Activated T-cell treated with anti-CD3 and anti-CD28 coated beads, Interleukin-2, amount 50 U/mL, for 24 hours (primary cell): ENCODE measurements around the gene LMX1B.
"Not testable (repeated sequence)": the region's sequence is repeated elsewhere in the genome, so short reads cannot be mapped to it uniquely, and the experiment has no call there.

Experiments used
- DNase-seq: peaks from one replicate; pipeline ENCODE4 v3.0.0-alpha.2; 2020
- H3K27ac Mint-ChIP-seq: 2 replicates; pipeline ENCODE4 v1.8.0; 2020; ENCODE audit warnings: mild to moderate bottlenecking, mixed read lengths
- H3K27me3 Mint-ChIP-seq: 2 replicates; pipeline ENCODE4 v1.8.0; 2020; ENCODE audit warnings: mixed read lengths
- H3K36me3 Mint-ChIP-seq: 2 replicates; pipeline ENCODE4 v1.8.0; 2020; ENCODE audit warnings: low read depth, mixed read lengths
- H3K4me1 Mint-ChIP-seq: 2 replicates; pipeline ENCODE4 v1.8.0; 2020; ENCODE audit warnings: low read depth, mixed read lengths
- H3K4me3 Mint-ChIP-seq: 2 replicates; pipeline ENCODE4 v1.8.0; 2020; ENCODE audit warnings: mild to moderate bottlenecking, moderate library complexity, mixed read lengths
- H3K9me3 Mint-ChIP-seq: 2 replicates; pipeline ENCODE4 v1.8.0; 2020; ENCODE audit warnings: mixed read lengths

The LMX1B gene

DNA sequence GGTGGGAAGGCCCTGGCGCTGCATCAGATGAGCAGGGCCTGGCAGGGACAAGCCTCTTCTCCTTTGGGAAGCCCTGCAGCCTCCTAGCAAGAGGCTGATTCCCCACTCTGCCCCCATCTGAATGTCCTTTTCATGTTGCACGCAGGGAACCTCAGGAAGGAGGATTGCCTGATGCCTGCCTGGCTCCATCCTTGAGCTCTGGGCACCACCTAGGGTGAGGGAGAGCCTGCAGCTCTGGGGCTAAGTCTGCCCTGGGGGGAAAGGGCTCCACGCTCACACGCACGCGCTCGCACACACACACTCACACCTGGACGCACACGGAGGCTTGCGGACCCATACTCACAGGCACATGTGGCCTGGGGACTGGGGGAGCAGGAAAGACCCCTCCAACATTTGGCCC is 86.6 kb downstream of the LMX1B start:
- H3K27ac Mint-ChIP-seq: no peak overlapping the region
- no peak overlapping the region for H3K4me3 Mint-ChIP-seq
- H3K4me1 Mint-ChIP-seq: peaks cover 10% of the 10 kb centered on the region
- H3K27me3 Mint-ChIP-seq: peaks cover 40% of the 10 kb centered on the region
- no peaks in the 10 kb centered on the region for H3K36me3 Mint-ChIP-seq
- no peak for DNase-seq
- H3K9me3 Mint-ChIP-seq: no peaks in the 10 kb centered on the region

DNA sequence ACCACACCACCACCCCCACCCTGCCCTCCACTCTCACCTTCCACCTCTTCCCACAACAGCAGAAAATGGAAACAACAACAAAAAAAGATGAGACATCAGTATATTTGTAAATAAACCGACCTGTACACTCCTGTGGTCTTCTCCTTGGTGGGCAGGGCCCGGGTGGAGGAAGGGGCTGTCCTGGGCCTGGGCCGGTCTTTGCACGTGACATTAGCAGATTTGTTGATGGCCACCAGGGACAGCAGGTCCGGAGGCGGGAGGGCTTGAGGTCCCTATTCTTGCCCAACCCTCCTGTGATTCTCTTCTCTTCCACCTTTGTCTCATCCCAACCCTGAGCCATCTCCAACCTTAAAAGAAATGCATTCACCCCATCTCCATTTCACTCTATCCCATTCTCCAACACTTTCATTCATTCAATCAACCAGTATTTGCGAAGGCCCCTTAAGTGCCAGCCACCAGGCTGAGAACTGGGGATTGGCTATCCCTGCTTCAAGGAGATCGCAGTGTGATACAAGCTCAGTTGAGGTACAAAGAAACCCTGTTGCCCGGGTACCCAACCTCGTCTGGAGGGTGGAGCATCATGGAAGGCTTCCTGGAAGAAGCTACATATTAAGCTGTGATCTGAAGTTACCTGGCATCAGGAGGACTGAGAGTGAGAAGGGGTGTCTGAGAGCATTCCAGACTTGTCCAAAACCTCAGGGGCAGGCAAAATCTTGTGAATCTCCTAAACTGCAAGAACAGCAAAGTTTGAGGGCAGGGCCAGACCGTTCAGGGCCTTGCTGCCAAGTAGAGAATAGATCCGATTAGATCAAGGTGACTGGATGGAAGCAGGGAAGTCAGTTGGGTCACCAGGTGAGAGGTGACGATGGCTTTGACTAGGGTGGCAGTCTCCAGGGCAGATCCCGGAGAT is 87.4 kb downstream of the LMX1B start:
- Mint-ChIP-seq H3K27me3 (peaks cover 42% of the 10 kb centered on the region), H3K36me3 (no peaks in the 10 kb centered on the region), H3K27ac (no peak overlapping the region), H3K4me1 (peaks cover 15% of the 10 kb centered on the region), H3K9me3 (no peaks in the 10 kb centered on the region), H3K4me3 (no peak overlapping the region)
- DNase-seq: no peak

DNA sequence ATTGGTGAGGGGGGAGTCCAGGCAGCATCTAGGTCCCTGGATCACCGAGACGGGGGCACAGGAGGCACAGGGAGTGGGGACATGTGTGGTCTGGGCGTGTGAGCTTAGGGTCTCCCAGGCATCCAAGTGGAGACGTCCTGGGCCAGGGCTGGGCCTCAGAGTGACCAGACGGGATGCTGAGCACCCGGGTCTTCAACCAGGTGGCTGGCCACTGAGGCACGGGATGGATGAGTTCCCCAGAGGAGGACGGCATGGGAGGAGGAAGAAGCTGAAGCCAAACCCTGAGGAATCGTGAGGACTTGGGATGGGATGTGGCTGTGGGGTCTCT is 88.0 kb downstream of the LMX1B start:
- no peaks in the 10 kb centered on the region for H3K36me3 Mint-ChIP-seq
- no peaks in the 10 kb centered on the region for H3K9me3 Mint-ChIP-seq
- no peak overlapping the region for H3K27ac Mint-ChIP-seq
- H3K4me1 Mint-ChIP-seq: peaks cover 20% of the 10 kb centered on the region
- no peak overlapping the region for H3K4me3 Mint-ChIP-seq
- DNase-seq: no peak
- peaks cover 42% of the 10 kb centered on the region for H3K27me3 Mint-ChIP-seq

DNA sequence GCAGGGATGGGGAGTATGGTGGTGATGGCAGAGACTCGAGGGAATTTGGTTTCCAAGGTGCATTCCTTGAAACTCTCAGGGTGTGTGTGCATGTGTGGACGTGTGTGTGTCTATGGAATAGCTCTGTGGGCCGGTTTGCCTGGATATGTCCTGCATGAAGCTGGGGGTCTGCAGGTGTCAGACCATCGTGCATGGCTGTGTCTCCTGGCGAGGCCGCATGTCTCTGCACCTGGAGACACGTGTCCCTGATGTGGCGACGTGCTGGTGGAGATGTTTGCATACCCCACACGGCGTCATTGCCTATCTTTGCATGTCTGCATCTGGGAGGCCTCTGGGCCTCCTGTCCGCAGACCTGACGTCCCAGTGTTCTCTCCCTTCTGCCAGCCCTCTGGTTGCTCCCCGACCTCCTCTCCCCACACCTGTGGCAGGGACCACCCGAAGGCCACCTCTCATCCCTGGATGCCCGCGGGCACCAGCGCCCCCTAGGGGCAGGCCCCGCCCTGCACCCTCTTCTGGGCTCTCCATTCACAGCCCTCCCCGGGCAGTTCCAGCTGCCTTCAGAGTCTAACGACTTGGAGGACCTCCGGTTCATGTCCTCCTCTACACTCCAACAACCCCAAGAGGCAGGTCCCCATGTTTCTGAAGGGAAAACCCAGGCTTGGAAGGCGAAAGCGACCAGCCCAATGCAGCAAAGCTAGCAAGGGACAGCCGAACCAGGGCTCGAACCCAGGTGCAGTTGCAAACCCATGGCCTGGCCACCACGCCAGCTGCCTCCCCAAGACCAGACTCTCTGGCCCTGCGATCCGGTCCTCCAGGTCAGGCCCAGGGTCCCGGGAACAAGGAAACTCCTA is 88.6 kb downstream of the LMX1B start:
- H3K27ac Mint-ChIP-seq: no peak overlapping the region
- peaks cover 20% of the 10 kb centered on the region for H3K4me1 Mint-ChIP-seq
- peaks cover 42% of the 10 kb centered on the region for H3K27me3 Mint-ChIP-seq
- no peak overlapping the region for H3K4me3 Mint-ChIP-seq
- DNase-seq: peak; percentile 60
- no peaks in the 10 kb centered on the region for H3K9me3 Mint-ChIP-seq
- H3K36me3 Mint-ChIP-seq: no peaks in the 10 kb centered on the region

GRCh38 chr9:126703002-126703865 is 89.5 kb downstream of the LMX1B start:
- H3K36me3 Mint-ChIP-seq: no peaks in the 10 kb centered on the region
- H3K4me1 Mint-ChIP-seq: peaks cover 20% of the 10 kb centered on the region
- no peaks in the 10 kb centered on the region for H3K9me3 Mint-ChIP-seq
- H3K27me3 Mint-ChIP-seq: peaks cover 42% of the 10 kb centered on the region
- H3K4me3 Mint-ChIP-seq: no peak overlapping the region
- peak; percentile 16 for DNase-seq
- no peak overlapping the region for H3K27ac Mint-ChIP-seq

- Mint-ChIP-seq H3K27ac (no peak overlapping the region), H3K4me3 (no peak overlapping the region), H3K27me3 (peaks cover 42% of the 10 kb centered on the region), H3K9me3 (no peaks in the 10 kb centered on the region), H3K4me1 (peaks cover 20% of the 10 kb centered on the region), H3K36me3 (no peaks in the 10 kb centered on the region)
- no peak for DNase-seq
Measured at GRCh38 chr9:126703866-126704156, 90.1 kb downstream of the LMX1B start.

DNA sequence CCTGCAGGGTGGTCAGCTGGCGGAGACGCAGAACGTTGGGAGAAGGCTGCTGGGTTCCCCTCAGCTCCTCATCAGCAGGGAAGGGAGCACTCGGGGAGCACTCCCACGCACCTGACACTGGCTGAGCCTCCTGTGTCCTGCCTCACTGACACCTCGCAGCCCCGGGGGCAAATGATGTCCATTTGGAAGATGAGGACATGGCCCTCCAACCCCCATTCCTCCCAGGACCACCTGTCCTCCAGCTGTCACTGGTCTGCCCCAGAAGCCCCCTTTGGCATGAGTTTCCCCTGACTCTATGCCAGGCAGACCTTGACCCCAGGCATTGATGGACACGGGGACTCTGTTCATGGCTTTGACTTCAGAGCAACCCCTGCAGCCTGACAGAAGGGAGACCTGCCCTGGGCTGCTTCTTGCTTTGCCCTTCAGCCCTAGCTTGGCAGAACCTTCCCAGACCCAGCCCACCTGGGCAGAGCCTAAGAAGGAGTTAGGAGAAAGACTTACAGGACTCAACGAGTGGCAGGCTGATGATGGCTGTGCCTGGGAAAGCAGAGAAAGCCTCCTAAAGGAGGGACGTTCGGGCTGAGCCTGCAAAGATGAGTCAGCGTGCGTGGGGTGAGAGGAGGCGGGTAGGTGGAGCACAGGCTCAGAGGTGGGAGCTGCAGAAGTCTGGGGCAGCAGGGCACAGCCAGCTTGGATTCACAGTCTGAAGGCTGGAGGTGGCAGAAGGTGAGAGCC is 90.6 kb downstream of the LMX1B start:
- Mint-ChIP-seq H3K4me3 (no peak overlapping the region), H3K27ac (no peak overlapping the region), H3K9me3 (no peaks in the 10 kb centered on the region), H3K36me3 (no peaks in the 10 kb centered on the region), H3K27me3 (peaks cover 42% of the 10 kb centered on the region), H3K4me1 (peaks cover 20% of the 10 kb centered on the region)
- DNase-seq: peak; percentile 54

GRCh38 chr9:126704892-126705766 is 91.4 kb downstream of the LMX1B start:
- DNase-seq: peak; percentile 92
- peak overlapping the region; percentile 27 for H3K4me3 Mint-ChIP-seq
- H3K9me3 Mint-ChIP-seq: no peaks in the 10 kb centered on the region
- H3K27me3 Mint-ChIP-seq: peaks cover 42% of the 10 kb centered on the region
- peak overlapping the region; percentile 28 for H3K27ac Mint-ChIP-seq
- H3K4me1 Mint-ChIP-seq: peaks cover 20% of the 10 kb centered on the region
- H3K36me3 Mint-ChIP-seq: no peaks in the 10 kb centered on the region

DNA sequence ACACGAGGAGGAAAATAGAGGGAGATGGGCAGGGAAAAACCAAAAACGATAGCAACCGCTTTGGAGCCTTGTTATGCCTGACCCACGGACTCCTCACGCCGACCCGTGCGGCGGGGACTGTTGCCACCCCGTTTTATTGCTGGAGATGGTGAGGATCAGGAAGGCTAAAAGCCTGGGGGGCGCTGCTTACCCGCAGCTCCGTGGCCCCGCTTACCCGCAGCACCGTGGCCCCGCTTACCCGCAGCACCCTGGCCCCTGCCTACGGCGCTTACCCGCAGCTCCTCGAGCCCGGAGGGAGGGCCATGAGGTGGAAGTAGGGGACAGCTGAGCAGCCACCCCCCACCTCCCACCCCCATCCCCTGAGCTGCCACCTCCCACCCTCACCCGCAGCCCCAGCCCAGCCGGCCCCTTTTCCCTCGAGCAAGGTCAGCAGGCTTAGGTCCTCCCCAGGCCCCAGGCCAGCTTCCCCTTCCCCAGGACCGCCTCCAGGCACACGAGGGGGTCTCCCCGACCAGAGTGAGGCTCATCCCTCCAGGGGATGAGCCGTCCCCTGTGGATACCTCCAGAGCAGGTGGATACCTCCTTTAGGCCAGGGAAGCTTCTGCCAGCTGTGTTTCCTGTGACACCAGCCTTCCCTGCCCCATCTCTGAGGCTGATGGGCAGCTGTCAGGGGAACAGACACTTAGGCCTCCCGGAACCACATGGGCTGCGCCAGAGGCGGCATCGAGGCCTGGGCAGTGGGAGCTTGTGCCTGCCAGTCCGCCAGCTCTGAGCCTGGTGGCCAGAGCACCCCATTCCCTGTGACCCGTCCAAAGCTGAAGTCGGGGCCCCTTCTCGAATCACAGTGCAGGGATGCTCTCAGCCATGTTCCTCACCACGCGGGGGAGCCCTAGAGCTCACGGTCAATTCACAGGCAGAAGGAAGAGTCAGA is 92.3 kb downstream of the LMX1B start:
- H3K27me3 Mint-ChIP-seq: peaks cover 42% of the 10 kb centered on the region
- DNase-seq: peak; percentile 85
- no peak overlapping the region for H3K4me3 Mint-ChIP-seq
- peaks cover 20% of the 10 kb centered on the region for H3K4me1 Mint-ChIP-seq
- H3K36me3 Mint-ChIP-seq: no peaks in the 10 kb centered on the region
- H3K27ac Mint-ChIP-seq: peak overlapping the region; percentile 28
- H3K9me3 Mint-ChIP-seq: no peaks in the 10 kb centered on the region

- H3K27me3 Mint-ChIP-seq: peaks cover 38% of the 10 kb centered on the region
- no peak overlapping the region for H3K4me3 Mint-ChIP-seq
- H3K9me3 Mint-ChIP-seq: no peaks in the 10 kb centered on the region
- H3K36me3 Mint-ChIP-seq: no peaks in the 10 kb centered on the region
- H3K4me1 Mint-ChIP-seq: peaks cover 20% of the 10 kb centered on the region
- no peak for DNase-seq
- no peak overlapping the region for H3K27ac Mint-ChIP-seq
Measured at GRCh38 chr9:126706698-126707053, 92.9 kb downstream of the LMX1B start.

- Mint-ChIP-seq H3K27me3 (peaks cover 34% of the 10 kb centered on the region), H3K36me3 (no peaks in the 10 kb centered on the region), H3K9me3 (no peaks in the 10 kb centered on the region), H3K27ac (no peak overlapping the region), H3K4me1 (peaks cover 20% of the 10 kb centered on the region), H3K4me3 (no peak overlapping the region)
- no peak for DNase-seq
Measured at GRCh38 chr9:126707083-126707482, 93.4 kb downstream of the LMX1B start.

DNA sequence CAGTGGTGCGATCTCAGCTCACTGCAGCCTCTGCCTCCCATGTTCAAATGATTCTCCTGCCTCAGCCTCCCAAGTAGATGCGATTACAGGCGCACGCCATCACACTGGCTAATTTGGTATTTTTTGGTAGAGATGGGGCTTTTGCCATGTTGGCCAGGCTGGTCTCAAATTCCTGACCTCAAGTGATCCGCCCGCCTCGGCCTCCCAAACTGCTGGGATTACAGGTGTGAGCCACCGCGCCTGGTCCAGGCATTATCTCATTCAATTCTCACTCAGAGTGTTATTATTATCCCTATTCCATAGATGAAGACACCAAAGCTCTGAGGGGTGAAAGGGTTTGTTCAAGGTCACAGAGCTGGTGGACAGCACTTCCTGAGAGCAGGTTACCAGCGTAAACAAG is 94.0 kb downstream of the LMX1B start:
- not testable (repeated sequence) for H3K4me3 Mint-ChIP-seq, H3K27ac Mint-ChIP-seq, H3K9me3 Mint-ChIP-seq, DNase-seq, H3K36me3 Mint-ChIP-seq
- peaks cover 28% of the 10 kb centered on the region for H3K27me3 Mint-ChIP-seq
- peaks cover 20% of the 10 kb centered on the region for H3K4me1 Mint-ChIP-seq
